ENCODE data around the gene KCNK17. TPM values are rescaled to one million over a fixed set of nuclear protein-coding genes. Genes with fewer than 3 reads are reported as not detected.

The KCNK17 gene
- total RNA-seq, 2 experiments from 2014 or later: not detected

DNA sequence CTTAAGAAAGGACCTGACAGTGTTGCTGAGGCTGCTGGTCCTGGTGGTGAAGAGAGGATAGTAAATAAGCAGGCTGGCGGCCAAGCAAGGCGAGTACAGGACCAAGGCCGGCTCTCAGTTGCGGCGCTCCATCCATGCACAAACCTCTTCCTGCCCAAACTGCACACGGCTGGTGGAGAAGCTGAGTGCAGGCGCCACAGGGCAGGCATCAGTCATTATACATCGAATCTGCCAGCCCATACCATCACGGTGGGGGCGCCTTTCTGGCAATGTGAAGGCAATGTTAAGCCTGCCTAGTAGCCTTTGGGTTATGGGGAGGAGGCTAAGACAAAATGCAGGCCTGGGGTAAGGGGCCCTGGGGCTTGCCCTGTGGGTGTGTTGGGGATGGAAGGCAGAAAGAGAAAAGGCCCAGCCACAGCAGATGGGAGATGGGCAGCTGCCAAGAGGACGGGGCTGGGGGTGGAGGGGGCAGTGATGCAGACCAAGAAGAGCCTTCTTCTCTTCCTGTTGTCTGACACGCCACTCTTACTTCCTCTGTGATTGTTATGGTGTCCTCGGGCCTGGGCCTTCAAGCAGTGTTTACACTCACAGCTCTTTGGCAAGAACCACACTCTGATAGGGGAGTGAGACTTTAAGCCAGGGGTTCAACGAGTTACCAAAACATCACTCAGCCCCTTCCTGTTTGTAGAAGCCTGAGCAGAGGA is 28.6 kb upstream of the KCNK17 start:
- Mint-ChIP-seq H3K4me1 (no peaks in the 10 kb centered on the region), H3K27ac (peak overlapping the region; percentile 23), H3K4me3 (no peak overlapping the region)

DNA sequence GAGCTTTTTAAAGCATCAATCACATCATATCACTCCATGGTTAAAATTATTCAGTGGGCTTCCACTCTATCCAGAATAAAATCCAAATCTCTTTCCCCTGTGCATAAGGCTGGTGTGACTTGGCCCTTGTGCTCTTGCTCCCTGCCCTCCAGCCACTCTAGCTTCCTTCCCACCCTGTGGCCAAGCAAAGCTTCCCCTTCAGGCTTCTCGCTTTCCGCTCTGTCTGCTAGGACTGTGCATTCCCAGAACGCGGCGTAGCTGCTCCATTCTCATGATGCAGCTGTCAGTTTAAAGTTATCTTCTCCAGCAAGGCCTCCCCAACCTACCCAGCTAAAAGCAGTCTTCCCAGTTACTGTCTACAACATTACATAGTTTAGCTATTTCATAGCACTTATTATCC is 27.7 kb upstream of the KCNK17 start:
- no peak for DNase-seq
- no peaks in the 10 kb centered on the region for H3K4me1 Mint-ChIP-seq
- no peak overlapping the region for H3K27ac Mint-ChIP-seq
- no peak overlapping the region for H3K4me3 Mint-ChIP-seq
- H3K27me3 Mint-ChIP-seq: peaks cover 17% of the 10 kb centered on the region
- no peaks in the 10 kb centered on the region for H3K36me3 Mint-ChIP-seq
- H3K9me3 Mint-ChIP-seq: no peaks in the 10 kb centered on the region

More for the DNA sequence above, 28.6 kb upstream of the KCNK17 start:
- no peaks in the 10 kb centered on the region for H3K9me3 Mint-ChIP-seq
- H3K36me3 Mint-ChIP-seq: no peaks in the 10 kb centered on the region
- peaks cover 12% of the 10 kb centered on the region for H3K27me3 Mint-ChIP-seq
- no peak for DNase-seq

DNA sequence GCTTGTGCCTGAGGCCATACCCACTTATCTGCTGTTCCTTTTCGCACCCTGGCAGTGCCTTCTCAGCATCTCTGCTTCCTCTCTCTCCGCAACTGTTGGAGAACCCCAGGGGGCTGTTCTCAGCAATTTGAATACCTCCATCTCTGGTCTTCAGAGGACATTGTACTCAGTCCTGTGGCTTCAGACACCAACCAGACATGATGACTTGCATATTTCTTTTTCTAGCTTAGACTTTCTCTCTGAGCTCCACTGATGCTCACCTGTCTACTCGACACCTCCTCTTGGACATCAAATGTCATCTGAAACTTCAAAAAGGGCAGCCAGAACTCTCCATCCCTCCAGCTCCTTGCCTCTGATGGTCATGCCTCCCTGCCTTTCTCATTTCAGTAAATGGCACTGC is 27.1 kb upstream of the KCNK17 start:
- peaks cover 3% of the 10 kb centered on the region for H3K4me1 Mint-ChIP-seq
- no peak for DNase-seq

DNA sequence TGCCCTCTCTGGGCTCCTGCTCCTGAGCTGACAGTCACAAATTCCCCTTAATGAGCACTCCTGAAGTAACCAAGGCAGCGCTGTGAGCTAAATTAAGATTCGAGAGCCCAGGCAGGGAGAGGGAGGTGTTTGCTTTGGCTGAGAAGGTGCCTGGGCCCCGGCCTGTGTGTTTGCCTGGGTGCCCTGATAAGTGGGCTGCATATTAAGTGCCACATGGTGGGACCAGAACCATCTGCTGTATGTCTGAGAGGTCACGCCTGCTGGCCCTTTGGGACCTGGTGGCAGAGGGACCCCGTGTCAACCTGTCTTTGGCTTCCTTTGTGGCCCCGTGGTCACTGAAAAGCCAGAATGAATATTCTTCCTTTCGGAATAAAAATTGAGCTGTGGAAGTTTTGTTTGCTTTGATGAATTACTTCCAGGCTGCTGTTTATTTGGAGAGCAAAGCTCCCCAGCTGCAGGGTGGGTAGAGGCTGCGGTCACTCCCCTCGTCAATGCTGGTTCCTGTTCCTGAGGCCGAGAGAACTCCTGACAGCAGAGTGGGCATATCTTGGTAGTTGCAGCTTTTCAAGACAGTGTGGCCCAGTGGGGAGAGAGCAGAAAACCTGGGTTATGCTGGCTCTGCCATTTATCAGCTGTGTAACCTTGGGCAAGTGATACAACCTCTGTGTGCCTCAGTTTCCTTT is 25.8 kb upstream of the KCNK17 start:
- DNase-seq: no peak
- Mint-ChIP-seq H3K9me3 (no peaks in the 10 kb centered on the region), H3K4me3 (no peak overlapping the region), H3K27me3 (peaks cover 23% of the 10 kb centered on the region), H3K4me1 (peaks cover 10% of the 10 kb centered on the region), H3K27ac (no peak overlapping the region), H3K36me3 (no peaks in the 10 kb centered on the region)

More for the DNA sequence above, 27.1 kb upstream of the KCNK17 start:
- Mint-ChIP-seq H3K27ac (no peak overlapping the region), H3K4me3 (no peak overlapping the region), H3K36me3 (no peaks in the 10 kb centered on the region), H3K9me3 (no peaks in the 10 kb centered on the region), H3K27me3 (peaks cover 23% of the 10 kb centered on the region)

DNA sequence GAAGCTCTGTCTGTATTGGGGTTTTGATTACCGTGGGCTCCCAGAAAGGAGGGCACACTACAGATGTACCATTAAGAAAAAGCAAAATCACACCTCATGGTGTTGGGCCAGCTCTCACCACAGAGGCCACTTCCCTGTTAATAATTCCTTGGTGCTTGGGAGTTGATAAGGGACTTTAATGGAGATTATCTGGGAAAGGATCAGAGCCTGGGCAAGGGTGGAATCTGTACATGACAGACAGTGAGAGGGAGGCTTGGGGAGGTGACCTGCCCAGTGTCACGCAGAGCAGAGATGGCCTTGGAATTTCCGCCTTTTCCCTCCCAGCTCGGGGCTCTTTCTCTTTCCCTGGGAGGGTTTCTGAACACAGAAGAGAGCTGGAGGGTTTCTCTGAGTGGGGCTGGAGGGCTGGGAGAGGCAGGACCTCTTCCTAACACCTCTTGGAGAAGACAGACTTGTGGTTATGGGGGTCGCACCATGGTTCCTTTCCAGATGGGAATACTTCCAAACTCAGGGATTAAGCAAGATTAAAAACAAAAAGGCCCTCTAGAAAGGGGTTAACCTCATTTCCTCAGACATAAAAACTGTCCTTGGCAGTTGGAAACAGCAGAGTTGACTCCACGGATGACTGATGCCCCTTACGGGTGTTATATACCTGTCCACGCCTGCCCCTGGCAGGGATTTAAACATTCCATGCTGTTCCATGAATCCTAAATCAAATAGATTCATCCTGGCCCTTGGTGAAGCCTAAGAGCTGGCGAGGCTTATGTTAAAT is 25.1 kb upstream of the KCNK17 start:
- H3K27ac Mint-ChIP-seq: no peak overlapping the region
- no peaks in the 10 kb centered on the region for H3K9me3 Mint-ChIP-seq
- no peak for DNase-seq
- no peak overlapping the region for H3K4me3 Mint-ChIP-seq
- H3K4me1 Mint-ChIP-seq: peaks cover 10% of the 10 kb centered on the region
- peaks cover 23% of the 10 kb centered on the region for H3K27me3 Mint-ChIP-seq
- no peaks in the 10 kb centered on the region for H3K36me3 Mint-ChIP-seq

DNA sequence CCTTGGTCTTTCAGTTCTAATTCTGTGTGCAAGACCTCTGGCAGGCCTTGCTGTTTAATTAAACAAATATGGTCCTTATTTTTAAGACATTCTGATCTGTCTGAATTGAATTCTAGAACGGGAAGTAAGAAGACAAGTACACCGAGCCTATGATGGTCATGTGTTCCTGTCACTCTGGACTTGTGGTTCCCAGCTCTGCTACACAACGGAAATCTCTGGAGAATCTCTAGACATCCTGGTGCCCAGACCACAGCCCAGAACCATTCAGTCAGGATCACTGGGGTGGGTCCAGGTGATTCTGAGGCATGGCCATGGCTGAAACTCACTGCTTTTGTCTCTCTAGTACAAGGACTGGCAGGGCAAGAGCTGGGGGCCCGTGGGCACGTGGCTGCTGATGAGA is 24.2 kb upstream of the KCNK17 start:
- H3K4me3 Mint-ChIP-seq: no peak overlapping the region
- no peaks in the 10 kb centered on the region for H3K36me3 Mint-ChIP-seq
- no peaks in the 10 kb centered on the region for H3K9me3 Mint-ChIP-seq
- H3K4me1 Mint-ChIP-seq: peaks cover 10% of the 10 kb centered on the region
- H3K27me3 Mint-ChIP-seq: peaks cover 25% of the 10 kb centered on the region
- no peak overlapping the region for H3K27ac Mint-ChIP-seq
- DNase-seq: no peak

DNA sequence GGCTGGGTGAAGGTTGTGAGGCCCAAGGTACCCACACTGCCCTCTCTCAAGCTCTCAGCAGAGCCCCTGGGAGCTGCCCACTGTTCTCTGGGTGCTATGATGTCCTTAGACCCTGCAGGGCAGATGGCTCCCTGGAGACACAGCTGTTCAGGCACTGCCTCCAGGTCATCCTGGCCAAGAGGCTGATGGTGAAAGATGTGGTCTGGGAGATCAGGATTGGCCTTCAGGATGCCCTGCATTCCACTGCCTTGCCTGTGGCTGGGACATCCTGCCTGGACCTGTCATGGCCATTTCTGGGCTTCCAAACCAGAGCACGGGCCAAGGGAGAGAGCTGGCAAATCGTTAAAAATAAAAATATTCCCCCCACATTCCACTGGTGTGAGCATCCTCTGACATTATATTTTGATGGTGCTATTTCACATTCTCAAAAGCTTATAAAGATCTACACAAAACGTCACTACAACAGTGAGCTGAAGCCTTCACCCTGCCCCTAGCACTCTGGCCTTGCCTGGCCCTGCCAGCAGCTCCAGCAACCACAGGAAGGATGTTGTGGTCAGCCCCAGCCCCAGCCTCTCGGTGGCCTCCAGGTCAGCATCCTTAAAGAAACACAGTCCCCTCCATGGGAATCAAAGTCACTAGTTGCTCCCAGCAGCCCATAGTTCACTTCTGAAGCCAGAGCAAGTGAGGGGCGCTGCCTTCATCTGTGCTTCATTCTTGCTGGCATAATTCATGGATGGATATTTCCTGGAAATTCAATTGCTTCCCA is 21.7 kb upstream of the KCNK17 start:
- H3K4me1 Mint-ChIP-seq: peaks cover 10% of the 10 kb centered on the region
- no peak for DNase-seq
- H3K36me3 Mint-ChIP-seq: no peaks in the 10 kb centered on the region
- no peak overlapping the region for H3K27ac Mint-ChIP-seq
- H3K4me3 Mint-ChIP-seq: no peak overlapping the region
- H3K9me3 Mint-ChIP-seq: no peaks in the 10 kb centered on the region
- peaks cover 25% of the 10 kb centered on the region for H3K27me3 Mint-ChIP-seq

DNA sequence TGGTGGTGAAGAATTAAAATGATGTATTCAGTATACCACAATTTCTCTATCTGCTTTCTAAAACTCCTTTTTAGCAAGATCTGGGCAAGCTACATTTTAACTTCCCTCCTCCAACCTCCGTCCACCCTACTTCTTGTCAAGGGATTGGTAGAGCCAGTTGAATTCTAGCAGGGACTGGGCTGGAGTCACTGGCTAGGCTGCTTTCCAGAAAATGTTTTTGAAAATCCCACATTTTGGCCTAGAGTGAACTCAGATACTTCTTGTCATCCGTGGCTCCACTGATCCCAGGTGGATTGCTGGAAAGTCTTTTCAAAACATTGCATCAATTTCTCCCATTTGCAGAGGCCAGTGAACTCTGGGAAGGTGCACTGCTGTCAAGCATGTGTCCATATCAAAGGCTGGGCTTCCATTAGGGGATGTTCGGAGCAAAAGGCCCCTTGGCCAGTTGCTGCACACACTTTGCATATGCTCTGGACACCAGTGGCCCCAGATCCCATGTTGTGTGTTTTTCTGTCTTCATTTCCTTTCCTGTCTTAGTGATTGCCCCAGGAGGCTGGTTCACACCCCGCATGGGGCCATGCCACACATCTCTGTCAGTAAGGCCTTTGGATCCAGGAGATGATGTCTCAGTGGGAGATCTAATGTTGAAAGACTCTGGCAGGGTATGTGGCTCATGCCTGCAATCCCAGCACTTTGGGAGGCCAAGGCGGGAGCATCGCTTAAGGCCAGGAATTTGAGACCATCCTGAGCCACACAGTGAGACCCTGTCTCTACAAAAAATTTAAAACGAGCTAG is 19.6 kb upstream of the KCNK17 start:
- Mint-ChIP-seq H3K4me1 (peaks cover 10% of the 10 kb centered on the region), H3K9me3 (no peaks in the 10 kb centered on the region), H3K27ac (no peak overlapping the region), H3K36me3 (no peaks in the 10 kb centered on the region), H3K27me3 (peaks cover 31% of the 10 kb centered on the region), H3K4me3 (no peak overlapping the region)
- no peak for DNase-seq

DNA sequence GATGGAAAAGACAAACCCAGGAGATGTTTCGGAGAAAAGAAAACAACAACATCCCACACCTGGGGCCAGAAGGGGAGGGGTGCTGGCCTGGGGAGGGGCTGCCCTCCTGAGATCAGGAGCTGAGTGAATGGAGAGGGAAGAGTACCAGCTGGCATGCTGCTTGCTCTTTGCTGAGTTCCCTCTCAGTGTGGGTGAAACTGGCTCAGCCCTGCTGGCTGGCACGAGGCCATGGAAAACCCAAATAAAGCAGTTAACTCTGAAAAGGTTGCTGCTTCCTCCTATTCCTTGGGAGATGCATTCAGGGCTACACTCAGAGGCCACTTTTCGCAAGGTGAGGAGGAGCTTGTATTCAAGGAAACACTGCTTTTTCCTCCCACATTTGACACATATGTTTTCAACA is 16.3 kb upstream of the KCNK17 start:
- no peak for DNase-seq
- no peaks in the 10 kb centered on the region for H3K9me3 Mint-ChIP-seq
- H3K4me3 Mint-ChIP-seq: no peak overlapping the region
- no peaks in the 10 kb centered on the region for H3K4me1 Mint-ChIP-seq
- peaks cover 8% of the 10 kb centered on the region for H3K27me3 Mint-ChIP-seq
- H3K27ac Mint-ChIP-seq: no peak overlapping the region
- H3K36me3 Mint-ChIP-seq: no peaks in the 10 kb centered on the region

DNA sequence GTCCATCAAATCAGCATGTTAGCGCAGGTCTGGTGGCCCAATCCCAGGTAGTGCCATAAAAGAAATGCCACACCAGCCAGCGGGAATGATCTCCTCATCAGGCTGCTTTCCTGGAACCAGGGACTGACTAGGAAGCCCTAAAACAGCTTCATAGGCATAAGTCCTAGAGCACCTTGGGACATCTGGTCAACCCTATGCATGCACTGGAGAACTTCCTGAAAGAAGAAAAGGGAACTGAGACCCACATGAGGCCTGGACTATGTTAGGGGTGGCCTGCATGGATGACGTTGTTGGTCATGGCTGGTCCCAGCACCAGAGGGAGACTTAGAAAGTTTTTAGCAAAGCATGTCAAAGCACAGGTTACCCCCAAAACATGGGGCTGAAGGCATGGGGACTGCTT is 15.8 kb upstream of the KCNK17 start:
- H3K4me3 Mint-ChIP-seq: no peak overlapping the region
- no peaks in the 10 kb centered on the region for H3K4me1 Mint-ChIP-seq
- H3K27ac Mint-ChIP-seq: no peak overlapping the region
- H3K36me3 Mint-ChIP-seq: no peaks in the 10 kb centered on the region
- DNase-seq: no peak
- H3K9me3 Mint-ChIP-seq: no peaks in the 10 kb centered on the region
- peaks cover 8% of the 10 kb centered on the region for H3K27me3 Mint-ChIP-seq

DNA sequence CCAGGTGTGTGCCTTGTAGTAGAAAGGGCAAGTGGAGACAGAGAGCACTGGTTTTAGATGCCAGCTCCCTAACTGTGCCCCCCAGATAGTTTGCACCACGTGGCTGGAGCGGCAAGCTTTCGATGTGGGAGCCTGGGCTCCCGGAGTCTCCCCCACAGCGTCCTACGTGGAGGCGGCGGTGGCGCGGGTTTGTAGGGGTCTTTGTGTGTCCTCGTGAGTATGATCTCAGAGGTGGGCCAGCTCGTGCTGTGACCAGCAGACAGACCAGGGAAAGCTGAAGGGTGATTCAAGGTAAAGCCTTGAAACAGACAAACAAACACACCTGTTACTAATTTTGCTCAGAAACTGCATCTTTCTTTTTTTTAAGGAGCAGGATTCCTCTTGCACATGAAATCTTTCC is 13.8 kb upstream of the KCNK17 start:
- no peaks in the 10 kb centered on the region for H3K36me3 Mint-ChIP-seq
- no peak for DNase-seq
- H3K4me3 Mint-ChIP-seq: no peak overlapping the region
- no peaks in the 10 kb centered on the region for H3K4me1 Mint-ChIP-seq
- H3K27ac Mint-ChIP-seq: no peak overlapping the region
- H3K9me3 Mint-ChIP-seq: no peaks in the 10 kb centered on the region
- H3K27me3 Mint-ChIP-seq: peaks cover 5% of the 10 kb centered on the region

DNA sequence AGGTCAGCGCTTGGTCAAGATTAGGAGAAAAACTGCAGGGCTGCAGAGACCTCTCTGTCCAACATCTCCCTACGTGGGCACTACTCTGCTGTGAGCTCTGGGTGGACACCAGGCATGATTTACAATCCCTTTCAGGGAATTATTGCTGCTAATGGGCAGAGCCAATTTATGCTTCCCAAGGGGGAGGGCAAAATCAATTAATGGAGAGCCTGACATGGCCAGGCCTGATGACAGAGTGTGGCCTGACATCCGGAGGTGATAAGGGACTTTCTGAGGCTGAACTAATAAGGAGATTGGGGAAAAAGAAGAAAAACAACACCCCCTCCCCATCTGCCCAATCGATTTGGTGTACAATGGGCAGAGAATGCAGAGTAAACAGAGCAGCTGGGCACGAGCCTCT is 13.3 kb upstream of the KCNK17 start:
- no peak for DNase-seq
- Mint-ChIP-seq H3K4me1 (no peaks in the 10 kb centered on the region), H3K36me3 (no peaks in the 10 kb centered on the region), H3K4me3 (no peak overlapping the region), H3K27me3 (peaks cover 5% of the 10 kb centered on the region), H3K27ac (no peak overlapping the region), H3K9me3 (no peaks in the 10 kb centered on the region)

DNA sequence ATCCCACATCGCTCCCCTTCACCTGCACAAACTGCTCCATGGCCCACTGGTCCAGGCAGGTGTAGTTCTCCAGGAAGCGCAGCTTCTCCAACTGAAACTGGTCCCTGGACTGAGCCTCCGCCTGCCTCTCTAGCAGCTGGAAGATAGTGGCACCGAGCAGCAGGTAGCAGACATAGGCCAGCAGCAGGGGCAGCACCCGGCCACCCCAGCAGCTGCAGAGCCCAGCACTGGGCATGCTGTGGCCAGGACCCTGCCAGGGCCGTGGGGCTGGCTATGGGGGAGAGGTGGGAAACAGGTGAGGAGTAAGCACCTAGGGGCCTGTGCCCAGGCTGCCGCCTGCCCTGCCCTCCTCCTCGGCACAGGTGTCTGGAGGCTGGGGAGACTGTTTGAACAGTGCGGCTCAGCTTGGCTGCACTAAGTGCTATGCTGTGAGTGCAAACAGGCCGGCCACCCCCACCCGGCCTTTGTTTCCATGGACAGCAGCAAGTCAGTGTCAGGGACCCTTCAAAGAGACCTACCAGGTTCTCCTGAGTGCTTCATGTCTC is 8.2 kb upstream of the KCNK17 start, which contains the start of gene KCNK16:
Gene KCNK16 (minus strand): TSS at position 397 of the 545 bp plus-strand sequence. CDS start 162 bp downstream, at position 235.
- Mint-ChIP-seq H3K4me3 (no peak within 1 kb of the TSS), H3K9me3 (no peaks in the 10 kb centered on the region), H3K4me1 (no peaks in the 10 kb centered on the region), H3K36me3 (no peaks in the 10 kb centered on the region), H3K27ac (no peak within 1 kb of the TSS), H3K27me3 (peaks cover 9% of the 10 kb centered on the region)
- no peak for DNase-seq

DNA sequence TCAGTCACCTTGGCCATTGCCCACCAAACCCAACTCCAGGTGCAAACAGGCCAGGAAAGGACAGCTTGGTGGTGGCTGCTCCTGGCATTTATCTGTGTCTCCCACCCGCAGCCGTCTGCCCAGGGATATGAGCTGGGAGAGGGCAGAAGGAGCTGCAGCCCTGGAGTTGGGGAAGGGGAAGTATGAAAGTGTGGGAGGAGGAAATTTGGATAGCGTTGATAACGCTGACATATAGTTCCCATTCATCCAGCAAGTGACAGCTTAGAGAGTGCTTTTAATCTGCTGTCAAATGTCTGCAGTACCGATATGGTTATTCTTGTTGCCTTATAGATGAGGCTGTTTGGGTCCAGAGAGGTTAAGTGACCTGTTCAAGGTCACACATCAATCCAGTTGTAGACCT is 7.5 kb upstream of the KCNK17 start:
- no peak for DNase-seq
- H3K9me3 Mint-ChIP-seq: no peaks in the 10 kb centered on the region
- peaks cover 9% of the 10 kb centered on the region for H3K27me3 Mint-ChIP-seq
- no peak overlapping the region for H3K27ac Mint-ChIP-seq
- H3K4me1 Mint-ChIP-seq: no peaks in the 10 kb centered on the region
- H3K36me3 Mint-ChIP-seq: no peaks in the 10 kb centered on the region
- no peak overlapping the region for H3K4me3 Mint-ChIP-seq
